Stomach (tissue), 9 donors: Measurements from ENCODE around the gene PLA2G4F. TPM values are rescaled to one million over a fixed set of nuclear protein-coding genes. Genes with fewer than 3 reads are reported as not detected.
A peak's percentile ranks its signal among the peaks of the same experiment; 100 is the strongest.

ENCODE experiments used
- DNase-seq, 2 donors: peaks; one replicate each; pipeline versions ENCODE4 v3.0.0 to v3.0.0-alpha.2; 2013 to 2019
- H3K27ac ChIP-seq, 5 donors: fragments of 200-600 bp in 4 of 5; sonication (generic) in 4 of 5; one replicate each; pipeline ENCODE4 v1.5.1; 2013 to 2019; ENCODE audit warnings: mild to moderate bottlenecking in 1 of 5, moderate library complexity in 1 of 5
- H3K27me3 ChIP-seq, 3 donors: fragments of 200-600 bp; sonication (generic); one replicate each; pipeline ENCODE4 v1.5.1; 2017 to 2019; ENCODE audit warnings: mixed run types in 1 of 3
- H3K36me3 ChIP-seq, 4 donors: fragments of 200-600 bp; sonication (generic); 1 replicate in 3 of 4; 2 replicates in 1 of 4; pipeline ENCODE4 v1.5.1; 2016 to 2019
- H3K4me1 ChIP-seq, 4 donors: fragments of 200-600 bp; sonication (generic); one replicate each; pipeline ENCODE4 v1.5.1; 2016 to 2019
- H3K4me3 ChIP-seq, 4 donors: fragments of 200-600 bp; sonication (generic) in 3 of 4; one replicate each; pipeline ENCODE4 v1.5.1; 2016 to 2019; ENCODE audit warnings: mild to moderate bottlenecking in 1 of 4
- H3K9me3 ChIP-seq, 4 donors: fragments of 200-600 bp; sonication (generic); one replicate each; pipeline ENCODE4 v1.5.1; 2016 to 2019
- EP300 ChIP-seq: sonication (generic); formaldehyde crosslinking; IDR thresholded peaks from one replicate; pipeline ENCODE4 v1.6.1; 2017; ENCODE audit warnings: antibody characterized with exemption
- POLR2A ChIP-seq, 4 donors: fragments of 450-650 bp; IDR thresholded peaks; one replicate each; pipeline ENCODE4 v1.6.1; 2016; ENCODE audit warnings: antibody characterized with exemption in 4 of 4, control low read depth in 2 of 4, mild to moderate bottlenecking in 1 of 4, moderate library complexity in 1 of 4
- POLR2AphosphoS5 ChIP-seq, 3 donors: sonication (generic); formaldehyde crosslinking; IDR thresholded peaks; one replicate each; pipeline ENCODE4 v1.6.1; 2016; ENCODE audit warnings: antibody characterized with exemption in 3 of 3
- WGBS, 5 donors: extraction: QIAGEN DNeasy Blood & Tissue Kit in 3 of 5; methylation state at CpG; one replicate each; pipeline versions ENCODE4 v1.1.5 to v1.1.7; 2013 to 2018; 5-methylcytosine and 5-hydroxymethylcytosine counted together
- intact Hi-C: fragments of 100-400 bp; cut with DNase I; formaldehyde crosslinking; loops from one replicate; pipeline ENCODE4 v1.15.1; 2023; ENCODE audit warnings: low total_unique reads
- polyA plus RNA-seq, 3 donors: library from polyadenylated mRNA; stranded (reverse); fragments of 200-250 nt; gene quantifications; one replicate each; pipeline ENCODE4 v1.2.3, GENCODE V29; 2013
- total RNA-seq, 5 donors: library from RNA; depleted of rRNA; stranded (reverse); fragments of >200 nt; gene quantifications; one replicate each; pipeline versions ENCODE4 v1.1.0 to v1.2.3, GENCODE V29; 2014 to 2016
- TF ChIP-seq, protein P1 (sequence below), 7 experiments: fragments of 450-650 bp in 4 of 7; fragments of 200-600 bp in 3 of 7; sonication (generic) in 3 of 7; IDR thresholded peaks; one replicate each; pipeline ENCODE4 v1.5.1; 2016 to 2019; ENCODE audit warnings: antibody characterized with exemption in 7 of 7, control low read depth in 2 of 7, mild to moderate bottlenecking in 1 of 7
- donor health status: healthy with polysubstance abuse.
- donor health status: Bipolar disorder and iron deficiency.
- donor health status: healthy.

Gene PLA2G4F
- total and polyA plus RNA-seq, 8 donors: 1.9 to 41.4 (median 8.4) TPM

DNA sequence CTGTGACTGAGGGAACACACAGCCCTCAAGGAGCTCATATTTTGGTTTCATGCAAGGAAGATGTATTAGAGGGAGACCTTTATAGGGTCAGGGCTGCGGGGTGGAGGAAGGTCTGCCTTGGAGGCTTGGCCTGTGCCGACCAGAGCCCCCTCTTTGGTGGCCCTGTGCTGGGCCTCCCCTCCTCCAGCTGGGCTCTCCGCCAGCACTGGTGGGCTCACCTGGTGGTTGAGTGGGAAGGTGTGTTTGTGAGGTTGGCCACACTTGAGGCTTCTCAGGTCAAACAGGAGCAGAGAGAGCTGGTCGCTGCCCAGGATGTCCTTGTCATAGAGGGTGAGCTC is 2.6 kb downstream of the PLA2G4F start:
- 72 to 96% (median 91%) methylated on average over 2 to 4 of the region's 4 CpGs for WGBS, 5 donors
- H3K27ac ChIP-seq: no peak overlapping the region

DNA sequence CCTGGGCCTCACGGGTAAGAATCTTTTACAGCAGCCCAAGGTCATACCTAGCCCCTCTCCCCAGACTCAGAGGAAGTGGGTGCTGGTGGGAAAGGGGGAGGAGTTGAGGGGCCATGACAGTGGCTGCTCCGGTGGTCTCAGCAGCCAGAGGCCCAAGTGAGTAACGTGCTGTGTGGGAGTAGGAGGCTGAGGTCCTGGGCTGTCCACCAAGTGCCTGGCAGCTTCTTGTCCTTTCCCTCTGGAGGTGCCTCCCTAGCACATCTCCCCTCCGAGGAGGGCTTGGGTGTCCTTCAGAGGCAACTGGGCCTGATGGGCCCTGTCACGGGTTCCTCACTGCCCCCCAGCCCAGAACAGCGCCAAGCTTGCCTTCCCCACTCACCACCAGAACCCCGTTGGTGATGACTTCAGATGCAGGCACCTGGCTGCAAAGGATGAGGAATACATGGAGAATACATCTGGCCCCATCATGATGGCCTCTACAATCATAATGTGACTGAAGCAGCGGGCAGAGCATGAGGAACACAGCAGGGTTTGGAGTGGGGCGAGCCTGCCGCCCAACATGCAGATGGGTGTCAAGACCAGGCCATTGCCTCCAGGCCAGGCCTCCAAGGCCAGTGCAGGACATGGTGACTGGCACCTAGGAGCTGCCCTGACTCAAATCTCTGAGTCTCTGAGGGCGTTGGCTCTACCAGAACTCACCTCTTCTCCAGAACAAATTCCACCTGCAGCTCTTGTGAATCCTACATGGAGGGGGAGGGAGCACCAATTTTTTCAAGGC is 3.3 kb downstream of the PLA2G4F start:
- no peaks in the 10 kb centered on the region for H3K9me3 ChIP-seq
- H3K36me3 ChIP-seq: no peaks in the 10 kb centered on the region
- peaks cover 11 to 52% (median 50%) of the 10 kb centered on the region in 4 donors for H3K4me1 ChIP-seq
- TF ChIP-seq POLR2AphosphoS5 (IDR thresholded peaks at IDR 0.05) (no peak), POLR2A (IDR thresholded peaks at IDR 0.05) (no peak), EP300 (no peak)
- TF ChIP-seq, protein P1, sequence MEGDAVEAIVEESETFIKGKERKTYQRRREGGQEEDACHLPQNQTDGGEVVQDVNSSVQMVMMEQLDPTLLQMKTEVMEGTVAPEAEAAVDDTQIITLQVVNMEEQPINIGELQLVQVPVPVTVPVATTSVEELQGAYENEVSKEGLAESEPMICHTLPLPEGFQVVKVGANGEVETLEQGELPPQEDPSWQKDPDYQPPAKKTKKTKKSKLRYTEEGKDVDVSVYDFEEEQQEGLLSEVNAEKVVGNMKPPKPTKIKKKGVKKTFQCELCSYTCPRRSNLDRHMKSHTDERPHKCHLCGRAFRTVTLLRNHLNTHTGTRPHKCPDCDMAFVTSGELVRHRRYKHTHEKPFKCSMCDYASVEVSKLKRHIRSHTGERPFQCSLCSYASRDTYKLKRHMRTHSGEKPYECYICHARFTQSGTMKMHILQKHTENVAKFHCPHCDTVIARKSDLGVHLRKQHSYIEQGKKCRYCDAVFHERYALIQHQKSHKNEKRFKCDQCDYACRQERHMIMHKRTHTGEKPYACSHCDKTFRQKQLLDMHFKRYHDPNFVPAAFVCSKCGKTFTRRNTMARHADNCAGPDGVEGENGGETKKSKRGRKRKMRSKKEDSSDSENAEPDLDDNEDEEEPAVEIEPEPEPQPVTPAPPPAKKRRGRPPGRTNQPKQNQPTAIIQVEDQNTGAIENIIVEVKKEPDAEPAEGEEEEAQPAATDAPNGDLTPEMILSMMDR (IDR thresholded peaks at IDR 0.05): no peak
- 89 to 92% (median 91%) methylated on average over 9 to 11 of the region's 11 CpGs for WGBS, 5 donors
- H3K27ac ChIP-seq: peak overlapping the region in 3 of 5 donors; percentile 50 to 55 (median 51)
- H3K27me3 ChIP-seq: no peaks in the 10 kb centered on the region
- intact Hi-C loops: no loop called here
- DNase-seq: peak in 1 of 2 donors; percentile 25
- no peak overlapping the region for H3K4me3 ChIP-seq

More for the DNA sequence above, 2.6 kb downstream of the PLA2G4F start:
- Histone ChIP-seq H3K27me3 (no peaks in the 10 kb centered on the region), H3K4me3 (no peak overlapping the region), H3K9me3 (no peaks in the 10 kb centered on the region), H3K4me1 (peaks cover 11 to 52% (median 50%) of the 10 kb centered on the region in 4 donors), H3K36me3 (peaks cover under 1 to 6% (median 4%) of the 10 kb centered on the region in 4 donors)
- intact Hi-C loops: no loop called here
- TF ChIP-seq POLR2AphosphoS5 (IDR thresholded peaks at IDR 0.05): no peak
- no peak for TF ChIP-seq POLR2A (IDR thresholded peaks at IDR 0.05)
- no peak for TF ChIP-seq EP300
- DNase-seq: peak in 1 of 2 donors; percentile 13

DNA sequence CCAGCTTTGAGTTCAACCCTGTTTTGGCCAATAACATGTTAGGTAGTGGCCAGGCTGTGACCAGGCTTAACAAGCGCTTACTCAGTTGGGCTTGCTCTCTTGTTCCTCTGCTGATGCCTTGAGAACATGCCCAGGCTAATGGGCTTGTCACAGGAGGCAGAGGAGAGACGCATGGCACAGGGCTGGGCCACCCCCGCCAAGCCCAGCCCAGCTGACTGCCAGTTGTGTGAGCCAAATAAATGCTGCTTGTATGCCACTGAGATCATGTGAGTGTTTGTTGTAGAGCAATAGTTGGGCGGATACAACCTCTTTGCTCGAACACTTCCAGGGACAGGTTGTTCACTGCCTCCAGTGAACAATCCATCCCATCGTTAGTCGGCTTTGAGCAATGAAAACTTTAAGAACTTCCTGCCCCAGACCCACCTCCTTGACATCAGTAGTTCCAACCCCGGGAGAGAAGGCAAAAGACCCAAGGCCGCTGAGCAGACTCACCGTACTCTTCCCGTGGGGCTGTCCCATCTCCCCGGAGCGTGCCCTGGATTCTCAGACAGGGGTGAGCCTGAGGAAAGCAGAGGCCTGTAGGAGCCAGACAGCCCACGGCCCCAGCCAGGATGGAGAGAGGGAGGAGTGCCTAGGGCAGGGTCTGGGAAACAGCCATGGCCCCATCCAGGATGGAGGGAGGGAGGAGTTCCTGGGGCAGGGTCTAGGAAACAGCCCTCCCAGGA is 4.1 kb downstream of the PLA2G4F start:
- Histone ChIP-seq H3K27ac (peak overlapping the region in 3 of 5 donors; percentile 50 to 55 (median 51)), H3K27me3 (no peaks in the 10 kb centered on the region), H3K4me1 (peaks cover 11 to 52% (median 50%) of the 10 kb centered on the region in 4 donors), H3K36me3 (no peaks in the 10 kb centered on the region), H3K4me3 (no peak overlapping the region), H3K9me3 (no peaks in the 10 kb centered on the region)
- 63 to 80% (median 73%) methylated on average over 12 to 14 of the region's 14 CpGs for WGBS, 5 donors
- TF ChIP-seq EP300 (no peak), POLR2A (IDR thresholded peaks at IDR 0.05) (no peak), POLR2AphosphoS5 (IDR thresholded peaks at IDR 0.05) (peak in 2 of 3 donors; percentile 15 to 54)
- TF ChIP-seq, protein P1 (IDR thresholded peaks at IDR 0.05): no peak
- peak; percentile 36 to 78 for DNase-seq
- intact Hi-C loops: no loop called here

DNA sequence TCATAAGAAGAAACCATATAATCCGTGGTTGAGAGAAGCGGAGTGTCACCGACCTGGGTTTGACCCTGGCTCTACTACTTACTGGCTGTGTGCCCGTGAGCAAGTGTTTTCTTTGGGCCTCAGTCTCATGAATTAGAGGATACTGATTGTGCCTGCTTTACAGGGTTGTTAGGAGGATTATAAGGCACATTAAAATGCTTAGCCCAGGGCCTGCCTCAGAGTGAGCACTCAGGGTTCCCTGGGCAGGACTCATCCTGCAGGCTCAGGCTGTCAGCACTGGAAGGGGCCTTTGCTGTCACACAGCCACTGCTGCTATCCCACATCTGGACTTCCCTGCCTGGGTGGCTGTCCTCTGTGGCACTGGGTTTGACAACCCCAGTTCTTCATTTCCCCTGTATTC is 4.7 kb downstream of the PLA2G4F start:
- Histone ChIP-seq H3K4me1 (peaks cover 9 to 50% (median 47%) of the 10 kb centered on the region in 4 donors), H3K9me3 (no peaks in the 10 kb centered on the region), H3K4me3 (no peak overlapping the region), H3K27me3 (no peaks in the 10 kb centered on the region), H3K27ac (peak overlapping the region in 2 of 5 donors; percentile 48 to 50), H3K36me3 (no peaks in the 10 kb centered on the region)
- 17 to 54% (median 49%) methylated on average over 4 of the region's 4 CpGs for WGBS, 5 donors
- TF ChIP-seq POLR2AphosphoS5 (IDR thresholded peaks at IDR 0.05) (no peak), EP300 (no peak), POLR2A (IDR thresholded peaks at IDR 0.05) (no peak)
- TF ChIP-seq, protein P1 (IDR thresholded peaks at IDR 0.05): no peak
- intact Hi-C loops: no loop called here
- no peak for DNase-seq
